H9 (cell line): ENCODE data around the gene MGAT4B. TPM values are rescaled to one million over a fixed set of nuclear protein-coding genes. Genes with fewer than 3 reads are reported as not detected.

Experiments used
- DNase-seq: peaks from one replicate; pipeline ENCODE4 v3.0.0-alpha.2; 2017
- H2AFZ ChIP-seq: one replicate; pipeline ENCODE4 v1.6.1; 2013; ENCODE audit warnings: mild to moderate bottlenecking, low read length, control low read depth, moderate library complexity
- H2AK5ac ChIP-seq: 2 replicates; pipeline ENCODE4 v1.6.1; 2013; ENCODE audit warnings: low read length, control low read depth, mixed read lengths; ENCODE audit not compliant: insufficient read length
- H2BK120ac ChIP-seq: one replicate; pipeline ENCODE4 v1.6.1; 2013; ENCODE audit warnings: low read depth, mild to moderate bottlenecking, low read length, control low read depth, inconsistent platforms; ENCODE audit not compliant: poor library complexity, severe bottlenecking
- H2BK12ac ChIP-seq: 2 replicates; pipeline ENCODE4 v1.6.1; 2013; ENCODE audit warnings: low read length, control low read depth, mixed read lengths, low read depth; ENCODE audit not compliant: insufficient read length
- H2BK15ac ChIP-seq: 2 replicates; pipeline ENCODE4 v1.6.1; 2013; ENCODE audit warnings: low read depth, low read length, control low read depth
- H2BK20ac ChIP-seq: one replicate; pipeline ENCODE4 v1.6.1; 2013; ENCODE audit warnings: low read depth, mild to moderate bottlenecking, low read length, control low read depth, inconsistent platforms; ENCODE audit not compliant: poor library complexity, severe bottlenecking
- H2BK5ac ChIP-seq: 2 replicates; pipeline ENCODE4 v1.6.1; 2013; ENCODE audit warnings: low read length, control low read depth, mixed read lengths; ENCODE audit not compliant: insufficient read length
- H3K14ac ChIP-seq: 2 replicates; pipeline ENCODE4 v1.6.1; 2013; ENCODE audit warnings: low read length, control low read depth; ENCODE audit not compliant: insufficient read depth
- H3K18ac ChIP-seq: 2 replicates; pipeline ENCODE4 v1.6.1; 2013; ENCODE audit warnings: low read depth, mild to moderate bottlenecking, mixed read lengths, low read length, control low read depth; ENCODE audit not compliant: insufficient read length
- H3K23ac ChIP-seq: 2 replicates; pipeline ENCODE4 v1.6.1; 2013; ENCODE audit warnings: low read length, control low read depth, mixed read lengths, low read depth; ENCODE audit not compliant: insufficient read length
- H3K23me2 ChIP-seq: 2 replicates; pipeline ENCODE4 v1.6.1; 2013; ENCODE audit warnings: low read depth, mild to moderate bottlenecking, mixed read lengths, low read length, control low read depth; ENCODE audit not compliant: insufficient read length, poor library complexity, severe bottlenecking
- H3K27ac ChIP-seq: 2 replicates; pipeline ENCODE4 v1.5.1; 2013; ENCODE audit warnings: low read length, control low read depth, mixed read lengths, low read depth; ENCODE audit not compliant: insufficient read length
- H3K27me3 ChIP-seq: 2 replicates; pipeline ENCODE4 v1.6.1; 2013; ENCODE audit warnings: low read length, control low read depth, inconsistent platforms; ENCODE audit not compliant: insufficient read depth
- H3K4ac ChIP-seq: 2 replicates; pipeline ENCODE4 v1.6.1; 2013; ENCODE audit warnings: low read depth, mild to moderate bottlenecking, control low read depth, inconsistent platforms, low read length, moderate library complexity
- H3K4me1 ChIP-seq: 2 replicates; pipeline ENCODE4 v1.6.1; 2013; ENCODE audit warnings: low read length, control low read depth, inconsistent platforms; ENCODE audit not compliant: insufficient read depth
- H3K4me2 ChIP-seq: 2 replicates; pipeline ENCODE4 v1.6.1; 2013; ENCODE audit warnings: low read length, control low read depth, mixed read lengths; ENCODE audit not compliant: insufficient read length, insufficient read depth
- H3K56ac ChIP-seq: 2 replicates; pipeline ENCODE4 v1.6.1; 2013; ENCODE audit warnings: low read depth, mild to moderate bottlenecking, mixed read lengths, low read length, control low read depth; ENCODE audit not compliant: insufficient read length
- H3K79me1 ChIP-seq: 2 replicates; pipeline ENCODE4 v1.6.1; 2013; ENCODE audit warnings: low read depth, mild to moderate bottlenecking, moderate library complexity, low read length, control low read depth, inconsistent platforms; ENCODE audit not compliant: insufficient read depth, poor library complexity, severe bottlenecking
- H3K79me2 ChIP-seq: 2 replicates; pipeline ENCODE4 v1.6.1; 2013; ENCODE audit warnings: low read length, control low read depth, inconsistent platforms; ENCODE audit not compliant: insufficient read depth
- H3K9ac ChIP-seq: 2 replicates; pipeline ENCODE4 v1.6.1; 2013; ENCODE audit warnings: low read length, control low read depth, mixed read lengths; ENCODE audit not compliant: insufficient read length; ENCODE audit errors: extremely low read depth
- H3K9me3 ChIP-seq: one replicate; pipeline ENCODE4 v1.6.1; 2013; ENCODE audit warnings: low read depth, low read length, inconsistent platforms; ENCODE audit not compliant: control insufficient read depth
- H3T11ph ChIP-seq: one replicate; pipeline ENCODE4 v1.6.1; 2013; ENCODE audit warnings: mild to moderate bottlenecking, low read length, control low read depth, inconsistent platforms
- H4K20me1 ChIP-seq: one replicate; pipeline ENCODE4 v1.6.1; 2013; ENCODE audit not compliant: control insufficient read depth, insufficient read length, insufficient read depth
- H4K5ac ChIP-seq: 2 replicates; pipeline ENCODE4 v1.6.1; 2013; ENCODE audit warnings: low read depth, mild to moderate bottlenecking, mixed read lengths, low read length, control low read depth; ENCODE audit not compliant: insufficient read length
- H4K8ac ChIP-seq: replicated peaks from 2 replicates; pipeline ENCODE4 v1.6.1; 2013; ENCODE audit warnings: low read length, control low read depth, mixed read lengths, low read depth; ENCODE audit not compliant: insufficient read length
- H4K91ac ChIP-seq: 2 replicates; pipeline ENCODE4 v1.6.1; 2013; ENCODE audit warnings: low read depth, mild to moderate bottlenecking, moderate library complexity, mixed read lengths, low read length, control low read depth; ENCODE audit not compliant: insufficient read length
- H3K27ac Mint-ChIP-seq, 3 experiments: 2 replicates in 2 of 3; 3 replicates in 1 of 3; pipeline ENCODE4 v1.8.0; 2020 to 2021; ENCODE audit warnings: mixed read lengths in 3 of 3, mild to moderate bottlenecking in 1 of 3, moderate library complexity in 1 of 3
- H3K27me3 Mint-ChIP-seq: 2 replicates; pipeline ENCODE4 v1.8.0; 2021; ENCODE audit warnings: low read depth, mild to moderate bottlenecking, moderate library complexity, mixed read lengths
- H3K36me3 Mint-ChIP-seq, 3 experiments: 2 replicates in 2 of 3; 3 replicates in 1 of 3; pipeline ENCODE4 v1.8.0; 2020 to 2021; ENCODE audit warnings: low read depth in 3 of 3, mixed read lengths in 3 of 3; ENCODE audit not compliant: insufficient read depth in 1 of 3
- H3K4me1 Mint-ChIP-seq, 2 experiments: 2 replicates each; pipeline ENCODE4 v1.8.0; 2020; ENCODE audit warnings: mixed read lengths in 2 of 2
- H3K4me3 Mint-ChIP-seq, 2 experiments: 2 replicates in 1 of 2; 3 replicates in 1 of 2; pipeline ENCODE4 v1.8.0; 2020 to 2021; ENCODE audit warnings: mild to moderate bottlenecking in 2 of 2, mixed read lengths in 2 of 2, moderate library complexity in 1 of 2
- H3K9me3 Mint-ChIP-seq, 2 experiments: 2 replicates in 1 of 2; 3 replicates in 1 of 2; pipeline ENCODE4 v1.8.0; 2020; ENCODE audit warnings: mild to moderate bottlenecking in 2 of 2, mixed read lengths in 2 of 2, moderate library complexity in 1 of 2
- WGBS: extraction: QIAGEN DNeasy Blood & Tissue Kit; methylation state at CpG from one replicate; pipeline ENCODE4 v1.1.7; 2013; ENCODE audit warnings: missing lambda C conversion rate, low lambda C conversion rate, mixed read lengths; ENCODE audit not compliant: insufficient read length; ENCODE audit errors: extremely low coverage; 5-methylcytosine and 5-hydroxymethylcytosine counted together
- total RNA-seq: library from RNA; stranded (reverse); gene quantifications from 2 replicates; pipeline ENCODE4 v1.2.1, GENCODE V29; 2021
- TF ChIP-seq, protein P1 (sequence below): fragments of 200-600 bp; sonication (generic); conservative IDR thresholded peaks from 3 replicates; pipeline ENCODE4 v1.8.0; 2021; ENCODE audit warnings: antibody characterized with exemption, mild to moderate bottlenecking

Gene MGAT4B
- total RNA-seq, 1 experiment from 2014 or later, result 147 TPM

DNA sequence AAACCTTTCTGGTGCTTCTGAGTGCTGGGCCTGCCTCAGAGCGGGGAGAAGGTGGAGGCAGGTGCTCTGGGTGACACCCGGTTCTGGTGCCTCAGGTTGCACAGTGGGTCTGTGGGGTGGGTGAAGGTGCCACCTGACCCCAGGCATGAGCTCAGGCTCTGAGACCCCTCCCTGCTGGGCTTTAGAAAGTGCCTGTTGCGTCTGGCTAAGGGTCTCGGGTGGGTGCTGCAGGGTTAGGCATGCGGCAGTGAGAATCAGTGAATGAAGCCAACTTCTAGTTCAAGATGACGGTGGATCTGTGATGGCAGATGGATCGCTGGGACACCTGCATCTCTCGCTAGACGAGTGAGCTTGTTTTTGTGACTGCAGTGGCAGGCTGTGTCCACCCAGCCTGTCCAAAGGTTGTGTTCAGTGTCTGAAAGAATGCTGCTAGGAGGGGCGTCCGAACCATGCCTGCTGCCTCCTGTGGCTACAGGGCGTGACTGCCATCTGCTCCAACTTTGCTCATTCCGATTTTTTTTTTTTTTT is 19.1 kb upstream of the MGAT4B start:
- no peak overlapping the region for H3K9ac ChIP-seq
- WGBS, result no CpG with 5 or more reads among the region's 13 CpGs
- no peak overlapping the region for H4K91ac ChIP-seq
- no peak overlapping the region for H2BK12ac ChIP-seq
- DNase-seq, result no peak
- no peak overlapping the region for H2BK120ac ChIP-seq
- TF ChIP-seq, protein P1, sequence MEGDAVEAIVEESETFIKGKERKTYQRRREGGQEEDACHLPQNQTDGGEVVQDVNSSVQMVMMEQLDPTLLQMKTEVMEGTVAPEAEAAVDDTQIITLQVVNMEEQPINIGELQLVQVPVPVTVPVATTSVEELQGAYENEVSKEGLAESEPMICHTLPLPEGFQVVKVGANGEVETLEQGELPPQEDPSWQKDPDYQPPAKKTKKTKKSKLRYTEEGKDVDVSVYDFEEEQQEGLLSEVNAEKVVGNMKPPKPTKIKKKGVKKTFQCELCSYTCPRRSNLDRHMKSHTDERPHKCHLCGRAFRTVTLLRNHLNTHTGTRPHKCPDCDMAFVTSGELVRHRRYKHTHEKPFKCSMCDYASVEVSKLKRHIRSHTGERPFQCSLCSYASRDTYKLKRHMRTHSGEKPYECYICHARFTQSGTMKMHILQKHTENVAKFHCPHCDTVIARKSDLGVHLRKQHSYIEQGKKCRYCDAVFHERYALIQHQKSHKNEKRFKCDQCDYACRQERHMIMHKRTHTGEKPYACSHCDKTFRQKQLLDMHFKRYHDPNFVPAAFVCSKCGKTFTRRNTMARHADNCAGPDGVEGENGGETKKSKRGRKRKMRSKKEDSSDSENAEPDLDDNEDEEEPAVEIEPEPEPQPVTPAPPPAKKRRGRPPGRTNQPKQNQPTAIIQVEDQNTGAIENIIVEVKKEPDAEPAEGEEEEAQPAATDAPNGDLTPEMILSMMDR, result no peak
- no peak overlapping the region for H2AK5ac ChIP-seq
- H3T11ph ChIP-seq, result no peak overlapping the region
- Mint-ChIP-seq H3K36me3 (peaks cover 57 to 80% (median 79%) of the 10 kb centered on the region in 3 experiments), H3K4me3 (no peak overlapping the region; a peak in 2 of 5 replicates), H3K27me3 (no peaks in the 10 kb centered on the region), H3K27ac (0 out of 7 replicates have a peak overlapping the region, but pooled peaks of 1 of the 3 experiments have one; percentile 36), H3K9me3 (no peaks in the 10 kb centered on the region; a peak in 2 of 5 replicates), H3K4me1 (peaks cover 40 to 41% of the 10 kb centered on the region in 2 experiments)
- H3K27ac ChIP-seq, result no peak overlapping the region
- no peaks in the 10 kb centered on the region for H3K9me3 ChIP-seq
- H3K23me2 ChIP-seq, result no peaks in the 10 kb centered on the region
- H3K14ac ChIP-seq, result no peak overlapping the region; the same call in 1 of the 2 replicates
- peaks cover 10% of the 10 kb centered on the region for H3K79me1 ChIP-seq
- H3K79me2 ChIP-seq, result peaks cover 9% of the 10 kb centered on the region; the same call in 1 of the 2 replicates
- no peak overlapping the region for H2AFZ ChIP-seq
- H2BK20ac ChIP-seq, result no peak overlapping the region
- no peak overlapping the region for H3K4me2 ChIP-seq
- no peak overlapping the region for H3K56ac ChIP-seq
- H3K4me1 ChIP-seq, result peaks cover 12% of the 10 kb centered on the region; the same call in 1 of the 2 replicates
- H4K20me1 ChIP-seq, result no peaks in the 10 kb centered on the region
- no peak overlapping the region for H3K23ac ChIP-seq
- no peak overlapping the region for H2BK5ac ChIP-seq
- no peak overlapping the region for H3K18ac ChIP-seq
- H3K27me3 ChIP-seq, result no peaks in the 10 kb centered on the region
- H4K5ac ChIP-seq, result no peak overlapping the region
- no peak overlapping the region for H3K4ac ChIP-seq
- H4K8ac ChIP-seq, result no peak overlapping the region
- no peak overlapping the region for H2BK15ac ChIP-seq
